Islet of Langerhans (tissue), 1 donor: ENCODE measurements around the gene FBXO38.

Source experiments
- FAIRE-seq: peaks from one replicate; lab custom pipeline; 2011; peaks lifted over from hg19 to GRCh38; lab: Jason Lieb, UNC

FBXO38 gene, protein sequence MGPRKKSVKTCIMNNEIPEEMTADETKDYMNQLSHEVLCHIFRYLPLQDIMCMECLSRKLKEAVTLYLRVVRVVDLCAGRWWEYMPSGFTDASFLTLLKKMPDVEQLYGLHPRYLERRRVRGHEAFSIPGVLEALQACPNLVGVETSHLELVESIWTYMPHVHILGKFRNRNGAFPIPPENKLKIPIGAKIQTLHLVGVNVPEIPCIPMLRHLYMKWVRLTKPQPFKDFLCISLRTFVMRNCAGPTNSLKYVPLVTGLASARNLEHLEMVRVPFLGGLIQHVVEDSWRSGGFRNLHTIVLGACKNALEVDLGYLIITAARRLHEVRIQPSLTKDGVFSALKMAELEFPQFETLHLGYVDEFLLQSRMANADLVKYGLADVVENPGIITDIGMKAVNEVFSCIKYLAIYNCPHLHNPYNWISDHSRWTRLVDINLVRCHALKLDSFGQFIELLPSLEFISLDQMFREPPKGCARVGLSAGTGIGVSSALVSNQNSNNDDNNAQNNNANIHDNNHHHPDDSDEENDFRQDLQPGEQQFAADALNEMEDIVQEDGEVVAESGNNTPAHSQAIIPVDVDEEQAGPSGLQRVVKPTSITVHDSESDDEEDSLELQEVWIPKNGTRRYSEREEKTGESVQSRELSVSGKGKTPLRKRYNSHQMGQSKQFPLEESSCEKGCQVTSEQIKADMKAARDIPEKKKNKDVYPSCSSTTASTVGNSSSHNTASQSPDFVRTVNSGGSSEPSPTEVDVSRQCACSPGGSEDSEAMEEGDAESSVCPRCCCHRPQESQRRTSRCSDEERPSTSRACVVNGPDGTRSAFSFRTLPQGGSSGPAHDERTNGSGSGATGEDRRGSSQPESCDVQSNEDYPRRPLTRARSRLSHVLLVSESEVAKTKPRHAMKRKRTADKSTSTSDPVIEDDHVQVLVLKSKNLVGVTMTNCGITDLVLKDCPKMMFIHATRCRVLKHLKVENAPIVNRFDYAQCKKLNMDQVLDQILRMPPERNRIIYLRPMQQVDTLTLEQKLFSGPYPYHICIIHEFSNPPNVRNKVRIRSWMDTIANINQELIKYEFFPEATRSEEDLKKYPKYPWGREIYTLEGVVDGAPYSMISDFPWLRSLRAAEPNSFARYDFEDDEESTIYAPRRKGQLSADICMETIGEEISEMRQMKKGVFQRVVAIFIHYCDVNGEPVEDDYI

DNA sequence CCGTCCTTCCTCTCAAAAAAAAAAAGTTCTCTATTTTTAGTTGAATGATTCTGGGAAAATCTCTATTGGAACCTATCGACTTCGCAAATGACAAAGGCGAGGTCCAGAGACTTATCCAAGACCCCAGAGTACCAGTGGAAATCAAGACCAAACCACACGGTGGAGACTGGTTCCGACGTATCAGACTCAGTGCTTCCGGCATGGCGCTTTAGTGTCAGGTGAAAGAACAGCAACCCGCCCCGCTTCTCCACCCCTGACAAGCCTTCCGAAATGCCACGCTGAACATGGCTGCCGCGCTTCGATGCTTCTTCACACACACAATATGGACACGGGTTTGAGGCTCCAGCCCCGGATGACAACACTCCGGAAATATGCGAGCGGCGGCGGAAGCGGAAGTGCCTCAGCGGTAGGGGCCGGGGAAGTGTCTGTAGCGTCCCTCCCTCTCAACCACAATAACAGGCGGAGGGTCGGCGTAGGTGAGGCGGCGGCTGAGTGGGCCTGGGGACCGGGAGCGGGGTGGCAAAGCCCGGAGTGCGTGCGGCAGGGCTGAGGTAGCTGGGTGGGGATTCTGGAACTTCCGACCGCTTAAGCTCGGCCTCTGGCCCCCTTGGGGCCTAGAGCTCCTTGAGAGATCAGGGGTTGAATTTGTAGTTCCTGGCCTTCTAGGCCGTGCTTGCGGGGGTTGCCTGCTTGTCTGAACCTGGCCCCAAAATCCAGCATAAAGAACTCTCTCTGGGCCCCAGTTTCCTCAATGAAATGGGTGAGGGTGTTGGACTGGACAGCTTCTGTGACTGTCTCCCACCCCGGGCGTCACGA lies at the start of gene FBXO38:
FBXO38 (plus strand) TSS at position 395 of the 816 bp plus-strand sequence. CDS start 10,819 bp downstream, outside the sequence.
- FAIRE-seq: peak; percentile 98

GRCh38 chr5:148335259-148335658 lies 48.5 kb upstream of the FBXO38 start, which contains the start of gene SPINK9:
Gene SPINK9, plus strand, starts transcription at chr5:148335559. Its CDS starts 55 bp downstream, at chr5:148335614.
- FAIRE-seq: no peak

GRCh38 chr5:148336704-148337435 lies 46.9 kb upstream of the FBXO38 start:
- FAIRE-seq: no peak

DNA sequence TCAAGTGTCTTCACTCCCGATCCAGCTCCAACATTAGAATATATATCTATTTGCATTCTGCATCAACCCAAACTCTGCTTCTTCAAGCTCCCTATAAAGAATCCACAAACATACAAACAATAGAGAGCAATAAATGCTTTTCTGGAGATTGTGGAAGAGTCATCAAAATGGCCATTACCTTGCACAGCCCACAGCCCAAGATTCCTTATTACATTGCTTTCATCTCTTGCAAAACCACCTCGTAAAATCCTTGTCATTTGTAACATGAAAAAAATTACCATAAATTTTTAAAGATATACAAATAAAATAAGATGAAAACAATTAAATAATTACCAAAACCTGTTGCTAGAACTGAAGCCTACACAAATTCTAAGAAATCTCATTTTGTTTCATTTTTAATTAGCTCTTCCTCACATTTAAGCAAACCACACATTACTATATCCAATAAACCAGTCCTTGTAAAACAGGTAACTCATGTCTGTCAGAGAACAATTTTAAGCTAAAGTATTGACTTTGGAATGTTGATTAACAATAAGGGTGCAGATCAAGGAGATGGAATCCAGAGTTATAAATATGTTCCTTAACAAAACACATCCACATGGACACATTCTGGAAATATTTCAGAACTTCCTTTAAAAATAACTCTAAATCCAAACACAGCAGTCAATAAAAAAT lies 41.2 kb upstream of the FBXO38 start:
- no peak for FAIRE-seq

GRCh38 chr5:148343046-148343407 lies 40.7 kb upstream of the FBXO38 start:
- FAIRE-seq: no peak

- FAIRE-seq: no peak
These were observed 39.9 kb upstream of the FBXO38 start for GRCh38 chr5:148343603-148344487.

DNA sequence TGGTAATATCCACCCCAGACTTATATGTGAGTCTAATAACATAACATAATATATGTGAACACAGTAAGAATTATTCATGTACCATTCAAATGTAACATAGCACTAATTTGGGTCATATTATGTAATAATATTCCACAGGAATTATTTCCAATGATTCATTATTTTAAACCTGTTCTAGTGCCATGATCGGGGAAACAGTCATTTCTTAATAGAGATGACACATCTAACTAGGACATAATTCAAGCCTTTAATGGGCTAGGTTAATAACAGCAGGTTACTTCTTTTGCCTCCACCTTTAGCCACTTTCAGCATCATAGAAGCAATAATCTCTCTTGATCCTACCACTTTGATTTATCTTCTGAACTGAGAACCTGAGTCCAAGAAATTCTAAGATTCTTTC lies 36.1 kb upstream of the FBXO38 start:
- no peak for FAIRE-seq

DNA sequence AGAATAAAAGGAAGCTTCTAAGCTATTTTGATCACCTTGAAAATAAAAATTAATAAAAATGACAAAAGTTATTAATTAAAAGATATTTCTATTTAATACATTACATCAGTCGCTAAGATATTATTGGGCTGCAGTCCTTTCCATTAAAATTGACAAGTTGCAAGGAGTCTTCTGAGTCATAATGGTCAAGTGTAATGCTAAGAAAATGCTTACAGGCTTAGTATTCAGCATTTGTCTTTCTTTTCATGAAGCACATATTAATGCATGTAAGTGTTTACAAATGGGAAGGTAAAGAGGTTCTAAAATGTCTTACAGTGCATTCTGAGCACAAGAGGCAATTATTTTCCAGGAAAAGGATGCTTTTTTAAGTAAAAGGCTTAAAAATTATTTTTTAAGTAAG lies 31.1 kb upstream of the FBXO38 start:
- FAIRE-seq: no peak

DNA sequence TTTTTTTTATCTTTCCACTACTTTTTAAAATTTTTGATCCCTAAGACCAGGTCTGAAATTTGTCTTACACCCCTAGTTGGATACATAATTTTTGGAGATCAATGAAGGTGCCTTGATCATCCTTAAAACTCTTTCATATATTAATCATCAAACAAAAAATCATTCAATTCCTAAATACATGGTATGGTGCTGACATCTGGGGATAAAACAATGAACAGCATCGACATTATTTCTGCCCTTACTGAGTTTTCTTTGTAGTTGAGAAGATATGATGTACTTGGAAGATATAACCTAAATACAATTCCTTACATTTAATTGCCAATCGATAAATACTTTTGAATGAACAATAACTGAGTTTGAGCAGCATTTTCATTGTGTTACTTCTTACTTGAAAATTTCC lies 30.1 kb upstream of the FBXO38 start:
- FAIRE-seq: no peak

GRCh38 chr5:148364343-148364742 lies 19.4 kb upstream of the FBXO38 start:
- FAIRE-seq: no peak

- FAIRE-seq: no peak
These were observed 15.5 kb upstream of the FBXO38 start for GRCh38 chr5:148368299-148368698.

DNA sequence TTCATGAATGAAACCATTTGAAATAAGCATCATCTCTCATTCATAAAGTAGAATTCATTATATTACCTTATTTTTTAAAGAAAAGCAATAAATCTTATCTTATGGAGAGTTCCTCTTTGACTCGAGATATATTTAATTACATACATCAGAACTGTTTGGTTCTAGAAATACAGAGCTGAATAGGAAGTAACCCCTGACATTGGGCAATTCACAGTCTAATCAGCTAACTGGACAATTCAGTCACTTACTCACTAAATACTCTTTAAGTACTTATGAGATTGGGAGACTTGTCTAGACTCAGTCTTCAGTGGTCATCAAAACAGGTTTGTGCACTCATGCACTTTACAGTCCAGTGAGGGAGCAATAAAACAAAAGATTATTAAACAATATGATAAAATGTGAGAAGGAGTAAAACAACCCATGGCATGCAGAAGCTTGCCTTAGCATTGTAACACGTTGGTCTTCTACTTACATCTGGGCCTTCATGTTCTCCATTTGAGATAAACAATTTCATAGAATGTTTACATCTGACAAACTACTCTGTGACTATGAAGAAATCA lies 11.5 kb upstream of the FBXO38 start:
- no peak for FAIRE-seq

GRCh38 chr5:148372893-148373292 lies 10.9 kb upstream of the FBXO38 start:
- FAIRE-seq: no peak

- FAIRE-seq: peak; percentile 13
These were observed 8.9 kb upstream of the FBXO38 start for GRCh38 chr5:148374690-148375360.

DNA sequence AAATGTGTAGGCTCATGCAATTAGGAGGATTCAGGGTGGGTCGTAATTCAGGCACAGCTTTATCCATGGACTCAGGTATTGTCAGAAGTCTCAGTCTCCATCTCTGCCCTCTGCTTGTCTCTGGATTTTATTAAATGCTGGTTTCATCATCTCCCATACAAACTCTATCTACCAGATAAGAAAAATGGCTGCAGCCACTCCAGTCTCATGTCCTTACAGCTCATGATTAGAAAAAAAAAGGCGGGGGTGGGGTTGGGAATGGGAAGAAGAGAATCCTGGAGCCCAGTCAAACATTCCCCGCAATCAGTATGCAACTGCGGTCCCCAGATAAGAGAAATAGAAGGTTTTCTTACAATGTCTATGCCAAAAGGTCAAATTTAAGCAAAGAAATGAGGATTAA lies 7.6 kb upstream of the FBXO38 start:
- no peak for FAIRE-seq

DNA sequence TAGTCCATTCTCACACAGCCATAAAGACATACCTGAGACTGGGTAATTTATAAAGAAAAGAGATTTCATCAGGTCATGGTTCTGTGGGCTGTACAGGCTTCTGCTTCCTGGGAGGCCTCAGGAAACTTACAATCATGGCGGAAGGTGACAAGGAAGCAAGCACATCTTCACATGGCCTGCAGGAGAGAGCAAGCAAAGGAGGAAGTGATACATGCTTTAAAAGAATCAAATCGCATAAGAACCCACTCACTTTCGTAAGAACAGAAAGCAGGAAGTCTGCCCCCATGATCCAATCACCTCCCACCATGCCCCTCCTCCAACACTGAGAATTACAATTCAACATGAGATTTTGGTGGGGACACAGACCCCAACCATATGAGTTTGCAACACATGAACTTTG lies 5.1 kb upstream of the FBXO38 start:
- FAIRE-seq: no peak

GRCh38 chr5:148379340-148379739 lies 4.4 kb upstream of the FBXO38 start:
- FAIRE-seq: no peak

GRCh38 chr5:148381906-148382305 lies 1.9 kb upstream of the FBXO38 start:
- FAIRE-seq: no peak
